Measurements from ENCODE around the gene RIC8B. TPM values are rescaled to one million over a fixed set of nuclear protein-coding genes. Genes with fewer than 3 reads are reported as not detected.

RIC8B gene
- total and polyA plus RNA-seq, 2 of the 13 experiments (the other 11 are each of a cell fraction or from before 2014, with no cell fraction given): 5.1 to 7.5 TPM

DNA sequence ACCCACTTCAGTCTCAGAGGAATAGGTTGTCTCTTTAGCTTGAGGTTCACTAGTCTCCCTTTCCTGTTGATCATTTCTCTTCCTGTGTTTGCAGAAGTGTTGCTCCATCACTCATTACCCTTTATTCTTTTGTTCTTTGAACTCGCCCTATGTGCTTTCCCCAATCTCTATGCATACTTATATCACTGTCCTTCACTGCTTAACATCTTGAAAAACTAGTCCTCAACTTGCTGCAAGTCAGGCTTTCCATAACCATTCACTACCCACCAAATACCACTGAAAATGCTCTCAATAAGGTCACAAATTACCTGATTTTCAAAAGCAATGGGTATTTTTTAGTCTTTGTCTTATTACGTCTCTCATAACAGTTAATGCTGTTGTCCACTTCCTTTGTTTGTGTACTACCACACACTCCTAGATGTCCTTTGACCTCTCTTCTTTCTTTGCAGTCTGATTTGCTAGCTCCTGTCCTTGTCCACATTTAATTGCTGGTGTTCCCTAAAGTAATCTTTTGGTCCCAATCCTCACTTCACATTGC, 80.8 kb downstream of the RIC8B start (continued):
- TF ChIP-seq ARNT2 (CRISPR knock-in tag; IDR thresholded peaks at IDR 0.05; ENCODE audit: low read depth): no peak
- TF ChIP-seq ZNF816 (CRISPR knock-in tag; IDR thresholded peaks at IDR 0.05; ENCODE audit: borderline replicate concordance): peak; percentile 69; the same call in 1 of the 2 replicates
- no peak for TF ChIP-seq ZFAT (CRISPR knock-in tag; conservative IDR thresholded peaks at IDR 0.05)
- no peak for TF ChIP-seq ZNF703 (CRISPR knock-in tag; IDR thresholded peaks at IDR 0.05; ENCODE audit: borderline replicate concordance)
- TF ChIP-seq, protein P1, sequence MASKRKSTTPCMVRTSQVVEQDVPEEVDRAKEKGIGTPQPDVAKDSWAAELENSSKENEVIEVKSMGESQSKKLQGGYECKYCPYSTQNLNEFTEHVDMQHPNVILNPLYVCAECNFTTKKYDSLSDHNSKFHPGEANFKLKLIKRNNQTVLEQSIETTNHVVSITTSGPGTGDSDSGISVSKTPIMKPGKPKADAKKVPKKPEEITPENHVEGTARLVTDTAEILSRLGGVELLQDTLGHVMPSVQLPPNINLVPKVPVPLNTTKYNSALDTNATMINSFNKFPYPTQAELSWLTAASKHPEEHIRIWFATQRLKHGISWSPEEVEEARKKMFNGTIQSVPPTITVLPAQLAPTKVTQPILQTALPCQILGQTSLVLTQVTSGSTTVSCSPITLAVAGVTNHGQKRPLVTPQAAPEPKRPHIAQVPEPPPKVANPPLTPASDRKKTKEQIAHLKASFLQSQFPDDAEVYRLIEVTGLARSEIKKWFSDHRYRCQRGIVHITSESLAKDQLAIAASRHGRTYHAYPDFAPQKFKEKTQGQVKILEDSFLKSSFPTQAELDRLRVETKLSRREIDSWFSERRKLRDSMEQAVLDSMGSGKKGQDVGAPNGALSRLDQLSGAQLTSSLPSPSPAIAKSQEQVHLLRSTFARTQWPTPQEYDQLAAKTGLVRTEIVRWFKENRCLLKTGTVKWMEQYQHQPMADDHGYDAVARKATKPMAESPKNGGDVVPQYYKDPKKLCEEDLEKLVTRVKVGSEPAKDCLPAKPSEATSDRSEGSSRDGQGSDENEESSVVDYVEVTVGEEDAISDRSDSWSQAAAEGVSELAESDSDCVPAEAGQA (IDR thresholded peaks at IDR 0.05; ENCODE audit: low read depth): no peak
- TF ChIP-seq, protein P1 (CRISPR knock-in tag; IDR thresholded peaks at IDR 0.05; ENCODE audit: borderline replicate concordance): no peak
- no peak for TF ChIP-seq SMARCE1 (IDR thresholded peaks at IDR 0.05; ENCODE audit: borderline replicate concordance)
- no peak for TF ChIP-seq CREB1 (IDR thresholded peaks at IDR 0.05)
- TF ChIP-seq CREB1 (CRISPR knock-in tag; IDR thresholded peaks at IDR 0.05): peak; percentile 62
- TF ChIP-seq, protein P2, sequence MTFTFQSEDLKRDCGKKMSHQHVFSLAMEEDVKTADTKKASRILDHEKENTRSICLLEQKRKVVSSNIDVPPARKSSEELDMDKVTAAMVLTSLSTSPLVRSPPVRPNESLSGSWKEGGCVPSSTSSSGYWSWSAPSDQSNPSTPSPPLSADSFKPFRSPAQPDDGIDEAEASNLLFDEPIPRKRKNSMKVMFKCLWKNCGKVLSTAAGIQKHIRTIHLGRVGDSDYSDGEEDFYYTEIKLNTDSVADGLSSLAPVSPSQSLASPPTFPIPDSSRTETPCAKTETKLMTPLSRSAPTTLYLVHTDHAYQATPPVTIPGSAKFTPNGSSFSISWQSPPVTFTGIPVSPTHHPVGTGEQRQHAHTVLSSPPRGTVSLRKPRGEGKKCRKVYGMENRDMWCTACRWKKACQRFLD (CRISPR knock-in tag; IDR thresholded peaks at IDR 0.05; ENCODE audit: borderline replicate concordance): no peak; the same call in 1 of the 2 replicates
- TF ChIP-seq HOXD1 (CRISPR knock-in tag; IDR thresholded peaks at IDR 0.05): peak; percentile 71; the same call in 1 of the 2 replicates
- TF ChIP-seq REPIN1 (CRISPR knock-in tag; IDR thresholded peaks at IDR 0.05; ENCODE audit: borderline replicate concordance, low read depth): no peak
- no peak for TF ChIP-seq ZKSCAN5 (CRISPR knock-in tag; IDR thresholded peaks at IDR 0.05)
- TF ChIP-seq ZBTB7B (CRISPR knock-in tag; IDR thresholded peaks at IDR 0.05): no peak
- no peak for TF ChIP-seq ZBTB8A (CRISPR knock-in tag; IDR thresholded peaks at IDR 0.05; ENCODE audit: borderline replicate concordance, low read depth)
- TF ChIP-seq, protein P3, sequence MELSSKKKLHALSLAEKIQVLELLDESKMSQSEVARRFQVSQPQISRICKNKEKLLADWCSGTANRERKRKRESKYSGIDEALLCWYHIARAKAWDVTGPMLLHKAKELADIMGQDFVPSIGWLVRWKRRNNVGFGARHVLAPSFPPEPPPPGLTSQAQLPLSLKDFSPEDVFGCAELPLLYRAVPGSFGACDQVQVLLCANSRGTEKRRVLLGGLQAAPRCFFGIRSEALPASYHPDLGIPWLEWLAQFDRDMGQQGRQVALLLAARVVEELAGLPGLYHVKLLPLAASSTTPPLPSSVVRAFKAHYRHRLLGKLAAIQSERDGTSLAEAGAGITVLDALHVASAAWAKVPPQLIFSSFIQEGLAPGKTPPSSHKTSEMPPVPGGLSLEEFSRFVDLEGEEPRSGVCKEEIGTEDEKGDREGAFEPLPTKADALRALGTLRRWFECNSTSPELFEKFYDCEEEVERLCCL (CRISPR knock-in tag; IDR thresholded peaks at IDR 0.05; ENCODE audit: borderline replicate concordance): no peak
- TF ChIP-seq ZIK1 (CRISPR knock-in tag; IDR thresholded peaks at IDR 0.05; ENCODE audit: borderline replicate concordance, low read depth): no peak
- peak; percentile 78 for TF ChIP-seq LCORL (IDR thresholded peaks at IDR 0.05)
- peak; percentile 52; the same call in 1 of the 2 replicates for TF ChIP-seq LCORL (CRISPR knock-in tag; IDR thresholded peaks at IDR 0.05)
- peak; percentile 94 for TF ChIP-seq GATAD2A (CRISPR knock-in tag; IDR thresholded peaks at IDR 0.05)
- TF ChIP-seq ZNF879 (CRISPR knock-in tag; IDR thresholded peaks at IDR 0.05): no peak

All from HepG2 (cell line).